ENCODE measurements around the gene RUSC1.

- no peak for TF ChIP-seq EP300 (IDR thresholded peaks at IDR 0.05)
- TF ChIP-seq POLR2A (IDR thresholded peaks at IDR 0.05) = no peak
- TF ChIP-seq, protein P1, sequence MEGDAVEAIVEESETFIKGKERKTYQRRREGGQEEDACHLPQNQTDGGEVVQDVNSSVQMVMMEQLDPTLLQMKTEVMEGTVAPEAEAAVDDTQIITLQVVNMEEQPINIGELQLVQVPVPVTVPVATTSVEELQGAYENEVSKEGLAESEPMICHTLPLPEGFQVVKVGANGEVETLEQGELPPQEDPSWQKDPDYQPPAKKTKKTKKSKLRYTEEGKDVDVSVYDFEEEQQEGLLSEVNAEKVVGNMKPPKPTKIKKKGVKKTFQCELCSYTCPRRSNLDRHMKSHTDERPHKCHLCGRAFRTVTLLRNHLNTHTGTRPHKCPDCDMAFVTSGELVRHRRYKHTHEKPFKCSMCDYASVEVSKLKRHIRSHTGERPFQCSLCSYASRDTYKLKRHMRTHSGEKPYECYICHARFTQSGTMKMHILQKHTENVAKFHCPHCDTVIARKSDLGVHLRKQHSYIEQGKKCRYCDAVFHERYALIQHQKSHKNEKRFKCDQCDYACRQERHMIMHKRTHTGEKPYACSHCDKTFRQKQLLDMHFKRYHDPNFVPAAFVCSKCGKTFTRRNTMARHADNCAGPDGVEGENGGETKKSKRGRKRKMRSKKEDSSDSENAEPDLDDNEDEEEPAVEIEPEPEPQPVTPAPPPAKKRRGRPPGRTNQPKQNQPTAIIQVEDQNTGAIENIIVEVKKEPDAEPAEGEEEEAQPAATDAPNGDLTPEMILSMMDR (IDR thresholded peaks at IDR 0.05) = peak in 5 of 7 experiments; percentile 8 to 88 (median 64)
These were observed 43.4 kb upstream of the RUSC1 start, which contains the start of gene HCN3 for GRCh38 chr1:155277070-155277901.
